Measurements from ENCODE around the gene ZFHX3.
"Not testable (repeated sequence)": the region's sequence is repeated elsewhere in the genome, so short reads cannot be mapped to it uniquely, and the experiment has no call there.

ZFHX3 gene

GRCh38 chr16:72992142-72992601 is 55.8 kb downstream of the ZFHX3 start:
- DNase-seq: no peak

- no peak for DNase-seq
Observed at GRCh38 chr16:72991644-72992043, 56.3 kb downstream of the ZFHX3 start.

- no peak for DNase-seq
Observed at GRCh38 chr16:72991211-72991610, 56.7 kb downstream of the ZFHX3 start.

GRCh38 chr16:72990571-72990970 is 57.4 kb downstream of the ZFHX3 start:
- DNase-seq: no peak

- DNase-seq: no peak
Observed at GRCh38 chr16:72989579-72990551, 58.1 kb downstream of the ZFHX3 start.

- not testable (repeated sequence) for DNase-seq
Observed at GRCh38 chr16:72989203-72989578, 58.7 kb downstream of the ZFHX3 start.

- no peak for DNase-seq
Observed at GRCh38 chr16:72988569-72988968, 59.4 kb downstream of the ZFHX3 start.

- no peak for DNase-seq
Observed at GRCh38 chr16:72987480-72987901, 60.4 kb downstream of the ZFHX3 start.

- no peak for DNase-seq
Observed at GRCh38 chr16:72985995-72986394, 61.9 kb downstream of the ZFHX3 start.

- no peak for DNase-seq
Observed at GRCh38 chr16:72985148-72985941, 62.6 kb downstream of the ZFHX3 start.

- no peak for DNase-seq
Observed at GRCh38 chr16:72983728-72984350, 64.1 kb downstream of the ZFHX3 start.

GRCh38 chr16:72983241-72983640 is 64.7 kb downstream of the ZFHX3 start:
- no peak for DNase-seq

- no peak for DNase-seq
Observed at GRCh38 chr16:72979974-72980373, 68.0 kb downstream of the ZFHX3 start.

- DNase-seq: no peak
Observed at GRCh38 chr16:72978212-72978611, 69.7 kb downstream of the ZFHX3 start.

GRCh38 chr16:72977127-72977526 is 70.8 kb downstream of the ZFHX3 start:
- no peak for DNase-seq

GRCh38 chr16:72976438-72977064 is 71.4 kb downstream of the ZFHX3 start:
- no peak for DNase-seq

- no peak for DNase-seq
Observed at GRCh38 chr16:72975809-72976437, 72.0 kb downstream of the ZFHX3 start.

- no peak for DNase-seq
Observed at GRCh38 chr16:72974142-72974769, 73.7 kb downstream of the ZFHX3 start.

- no peak for DNase-seq
Observed at GRCh38 chr16:72972878-72973571, 74.9 kb downstream of the ZFHX3 start.

- no peak for DNase-seq
Observed at GRCh38 chr16:72971370-72971769, 76.6 kb downstream of the ZFHX3 start.

- no peak for DNase-seq
Observed at GRCh38 chr16:72970656-72971055, 77.3 kb downstream of the ZFHX3 start.

Data from DMS53 (cell line).